Mucosa of rectum (tissue), 2 donors: Measurements from ENCODE around the gene TPMT.

Experiments
- H3K27ac ChIP-seq, 2 donors: one replicate each; pipeline ENCODE4 v1.7.0; 2013; ENCODE audit warnings: inconsistent platforms in 2 of 2, low read depth in 2 of 2, low read length in 2 of 2
- H3K27me3 ChIP-seq, 2 donors: one replicate each; pipeline ENCODE4 v1.7.0; 2013; ENCODE audit warnings: low read length in 2 of 2; ENCODE audit not compliant: control insufficient read depth in 2 of 2, insufficient read depth in 2 of 2
- H3K36me3 ChIP-seq, 2 donors: one replicate each; pipeline ENCODE4 v1.7.0; 2013; ENCODE audit warnings: low read length in 2 of 2; ENCODE audit not compliant: control insufficient read depth in 2 of 2, insufficient read depth in 2 of 2
- H3K4me1 ChIP-seq, 2 donors: one replicate each; pipeline ENCODE4 v1.7.0; 2013; ENCODE audit warnings: low read length in 2 of 2, mild to moderate bottlenecking in 1 of 2; ENCODE audit not compliant: control insufficient read depth in 2 of 2, insufficient read depth in 2 of 2
- H3K4me3 ChIP-seq, 2 donors: one replicate each; pipeline ENCODE4 v1.7.0; 2013; ENCODE audit warnings: low read length in 2 of 2
- H3K9ac ChIP-seq, 2 donors: one replicate each; pipeline ENCODE4 v1.7.0; 2013; ENCODE audit warnings: low read length in 2 of 2, low read depth in 1 of 2, mild to moderate bottlenecking in 1 of 2
- H3K9me3 ChIP-seq, 2 donors: one replicate each; pipeline ENCODE4 v1.7.0; 2013; ENCODE audit warnings: low read length in 2 of 2; ENCODE audit not compliant: control insufficient read depth in 2 of 2
- donor health status: healthy.
- donor health status: Normal muscosa, but diverticular disease.

TPMT gene

DNA sequence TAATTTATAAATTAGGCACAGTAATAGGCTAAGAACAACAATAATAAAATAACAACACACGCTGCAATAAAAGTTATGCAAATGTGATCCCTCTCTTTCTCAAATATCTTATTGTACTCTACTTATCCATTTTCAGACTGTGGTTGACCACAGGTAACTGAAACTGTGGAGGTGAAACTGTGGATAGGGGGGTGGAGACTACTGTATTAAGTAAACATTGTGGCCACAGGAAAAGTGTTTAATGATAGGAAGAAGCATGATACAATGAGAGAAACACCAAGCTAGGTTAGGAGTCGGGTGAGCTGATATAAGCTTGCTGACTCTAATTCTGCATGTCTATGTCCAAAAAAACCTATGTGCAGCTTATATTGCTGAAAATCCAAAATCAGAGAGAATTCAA is 55.4 kb downstream of the TPMT start:
- Histone ChIP-seq H3K27me3 (no peaks in the 10 kb centered on the region), H3K9me3 (no peaks in the 10 kb centered on the region), H3K4me1 (no peaks in the 10 kb centered on the region), H3K36me3 (no peaks in the 10 kb centered on the region), H3K9ac (no peak overlapping the region), H3K27ac (no peak overlapping the region), H3K4me3 (no peak overlapping the region)

DNA sequence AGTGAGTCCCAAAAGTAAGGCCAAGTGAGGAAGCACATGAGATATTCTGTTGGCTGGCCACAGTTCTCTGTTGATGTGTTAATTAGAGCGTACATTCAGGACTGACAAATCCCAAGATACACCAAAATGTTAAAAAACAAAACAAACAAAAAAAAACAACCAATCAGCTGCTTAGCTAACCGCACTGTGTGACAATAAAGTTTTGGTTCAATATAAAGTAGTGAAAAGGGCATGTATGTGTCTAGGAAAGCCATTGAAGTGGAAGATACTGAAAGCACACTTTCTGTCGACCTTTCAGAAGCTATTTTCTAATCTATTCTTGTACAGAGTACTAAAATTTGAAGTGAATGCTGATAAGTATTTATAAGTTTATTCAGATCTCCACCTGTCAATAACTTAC is 58.5 kb downstream of the TPMT start:
- Histone ChIP-seq H3K27me3 (no peaks in the 10 kb centered on the region), H3K4me1 (peaks cover 0 to 3% of the 10 kb centered on the region in 2 donors), H3K9me3 (no peaks in the 10 kb centered on the region), H3K36me3 (no peaks in the 10 kb centered on the region), H3K4me3 (no peak overlapping the region), H3K27ac (no peak overlapping the region), H3K9ac (no peak overlapping the region)

DNA sequence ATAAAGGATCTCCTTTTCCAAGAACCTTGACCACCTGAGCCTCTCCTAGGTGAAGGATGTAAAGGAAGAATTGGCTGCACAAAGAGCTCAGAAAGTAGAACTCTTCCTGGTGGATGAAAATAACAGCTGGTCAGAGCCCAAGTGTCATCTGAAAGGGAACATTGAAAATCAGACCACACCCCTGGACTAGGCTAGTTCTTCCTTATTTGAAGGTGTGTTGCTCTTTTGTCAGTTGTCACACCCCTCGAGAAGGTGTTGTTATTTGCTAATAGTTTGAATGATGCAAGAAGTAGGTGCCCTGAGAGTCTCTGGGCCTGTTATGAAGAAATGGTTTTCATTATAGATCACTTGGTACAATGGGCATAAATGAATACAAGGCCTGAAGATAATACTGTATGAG is 63.5 kb downstream of the TPMT start:
- Histone ChIP-seq H3K4me3 (no peak overlapping the region), H3K36me3 (no peaks in the 10 kb centered on the region), H3K4me1 (peaks cover 0 to 3% of the 10 kb centered on the region in 2 donors), H3K9ac (no peak overlapping the region), H3K27ac (peak overlapping the region; percentile 38 to 55), H3K9me3 (no peaks in the 10 kb centered on the region), H3K27me3 (no peaks in the 10 kb centered on the region)

DNA sequence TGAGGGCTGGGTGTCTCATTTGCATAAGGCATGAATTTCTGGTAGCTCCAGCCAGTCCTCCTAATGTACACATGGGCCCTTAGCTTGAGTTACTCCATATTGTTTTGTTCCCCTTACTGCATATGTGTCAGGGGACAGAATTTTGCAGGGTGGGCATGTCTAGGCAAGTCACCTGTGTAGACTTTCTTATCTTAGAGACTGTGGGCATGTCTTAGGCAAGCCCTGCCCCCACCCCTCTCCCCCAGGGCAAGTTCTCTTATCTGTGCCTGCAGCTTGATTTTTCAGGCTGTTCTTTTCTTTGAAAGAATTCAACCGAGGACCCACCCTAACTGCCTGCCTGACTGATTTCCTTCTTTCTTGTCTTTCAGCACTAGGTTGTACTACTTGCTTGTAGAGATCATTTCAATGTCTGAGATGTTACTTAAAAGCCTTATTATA is 64.5 kb downstream of the TPMT start:
- H3K36me3 ChIP-seq: no peaks in the 10 kb centered on the region
- no peak overlapping the region for H3K4me3 ChIP-seq
- H3K27ac ChIP-seq: no peak overlapping the region
- H3K4me1 ChIP-seq: peaks cover 0 to 3% of the 10 kb centered on the region in 2 donors
- H3K9me3 ChIP-seq: no peaks in the 10 kb centered on the region
- H3K9ac ChIP-seq: no peak overlapping the region
- H3K27me3 ChIP-seq: no peaks in the 10 kb centered on the region

DNA sequence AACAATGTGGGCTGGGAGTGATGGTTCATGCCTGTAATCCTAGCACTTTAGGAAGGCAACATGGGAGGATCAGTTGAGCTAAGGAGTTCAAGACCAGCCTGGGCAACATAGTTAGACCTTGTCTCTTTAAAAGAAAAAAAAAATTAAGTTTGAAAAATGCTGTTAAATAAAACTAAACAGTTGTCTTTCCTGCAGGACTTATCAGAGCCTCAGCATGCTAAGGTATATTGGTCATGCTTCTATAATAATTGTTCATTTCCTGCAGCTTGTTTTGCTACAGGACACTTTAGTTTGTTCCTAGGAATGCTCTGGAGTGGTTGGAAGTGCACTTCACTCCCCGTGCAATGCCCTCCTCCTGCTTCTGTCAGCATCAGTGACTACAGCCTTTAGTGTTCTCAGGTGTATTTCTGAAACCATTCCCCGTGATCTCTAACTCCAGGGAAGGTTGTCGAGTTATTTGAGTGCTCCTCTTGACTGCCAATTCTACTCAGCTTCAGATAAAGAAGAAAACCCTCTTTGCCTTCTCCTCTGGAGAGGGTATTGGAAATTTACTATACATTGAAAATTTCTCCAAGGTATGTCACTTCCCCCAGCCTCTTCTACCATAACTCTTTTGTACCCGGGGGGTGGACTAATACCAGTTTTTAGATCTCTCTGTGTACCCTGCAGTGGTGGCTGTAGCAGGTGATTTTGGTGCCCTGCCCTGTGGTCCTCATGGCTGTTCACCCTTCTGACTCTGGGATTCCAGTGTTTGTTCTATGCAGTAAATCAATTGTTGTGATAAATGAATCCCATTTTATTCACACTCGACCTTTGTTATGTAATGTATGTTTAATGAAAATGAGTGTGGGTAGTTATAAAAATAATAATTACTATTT is 66.2 kb downstream of the TPMT start:
- Histone ChIP-seq H3K9me3 (no peaks in the 10 kb centered on the region), H3K4me3 (no peak overlapping the region), H3K27ac (no peak overlapping the region), H3K36me3 (no peaks in the 10 kb centered on the region), H3K4me1 (peaks cover 0 to 3% of the 10 kb centered on the region in 2 donors), H3K27me3 (no peaks in the 10 kb centered on the region), H3K9ac (no peak overlapping the region)

DNA sequence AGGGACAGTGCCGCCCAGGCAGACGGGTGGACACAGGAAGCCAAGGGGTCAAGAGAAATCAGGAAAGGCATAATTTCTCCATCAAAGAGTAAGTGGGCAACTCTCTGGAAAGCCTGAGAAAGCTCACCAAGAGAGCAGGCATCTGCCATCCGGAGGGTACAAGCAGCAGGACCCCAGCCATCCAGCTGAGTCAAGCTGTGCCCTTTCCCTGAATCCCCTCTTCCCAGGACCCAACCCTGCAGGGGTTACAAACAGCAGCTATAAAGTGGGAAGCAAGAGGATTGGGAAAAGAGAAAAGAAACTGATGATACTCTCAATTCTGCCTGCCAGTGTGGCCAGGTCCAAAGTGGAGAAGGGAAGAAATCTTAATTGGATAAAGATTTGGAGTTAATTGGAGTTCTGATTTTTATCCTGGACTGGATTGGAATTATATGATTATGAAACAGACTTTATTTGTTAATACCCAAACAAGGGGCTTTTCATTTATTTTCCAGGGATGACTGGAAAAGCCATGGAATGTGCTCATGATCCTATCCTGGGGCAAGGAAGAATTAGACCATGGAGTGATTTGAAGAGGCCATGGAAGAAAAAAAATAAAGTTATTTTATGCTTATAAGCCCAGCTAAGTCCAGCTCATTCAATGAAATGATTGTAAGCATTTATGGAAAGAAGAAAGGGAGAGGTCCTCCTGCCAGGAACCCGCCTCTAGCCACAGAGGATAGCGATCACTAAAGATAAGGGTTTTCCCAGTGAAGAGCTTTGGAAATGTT is 67.3 kb downstream of the TPMT start:
- Histone ChIP-seq H3K9ac (no peak overlapping the region), H3K4me3 (no peak overlapping the region), H3K4me1 (peaks cover 0 to 3% of the 10 kb centered on the region in 2 donors), H3K27me3 (no peaks in the 10 kb centered on the region), H3K27ac (no peak overlapping the region), H3K36me3 (no peaks in the 10 kb centered on the region), H3K9me3 (no peaks in the 10 kb centered on the region)

DNA sequence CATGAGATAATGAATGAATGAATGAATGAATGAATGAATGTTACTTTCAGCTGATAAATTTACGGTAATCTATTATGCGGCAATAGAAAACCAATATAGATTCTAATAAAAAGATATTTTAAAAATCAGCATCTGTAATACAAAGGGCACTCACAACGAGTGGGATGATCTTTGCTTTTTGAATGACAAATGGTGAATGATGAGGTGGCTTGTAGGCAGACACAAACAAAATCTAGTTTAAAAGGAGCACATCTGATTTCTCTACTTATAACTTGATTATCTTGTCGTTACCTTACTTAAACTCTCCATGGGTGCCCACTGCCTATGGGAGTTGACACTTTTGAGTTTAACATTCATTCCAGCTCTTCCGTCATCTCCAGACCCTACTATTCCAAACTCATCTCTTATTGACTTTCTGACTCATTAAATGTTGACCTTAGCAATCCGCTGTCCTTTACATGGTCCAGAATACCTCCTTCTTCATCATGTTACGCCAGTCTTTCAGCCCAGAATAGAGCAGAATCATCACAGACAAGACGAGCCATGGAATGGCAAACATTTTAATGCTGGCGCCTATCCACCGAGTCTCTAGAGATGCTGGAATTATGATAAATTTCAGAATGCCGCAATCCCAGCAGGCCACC is 73.7 kb downstream of the TPMT start:
- Histone ChIP-seq H3K27ac (no peak overlapping the region), H3K36me3 (no peaks in the 10 kb centered on the region), H3K9me3 (no peaks in the 10 kb centered on the region), H3K4me3 (no peak overlapping the region), H3K9ac (no peak overlapping the region), H3K4me1 (no peaks in the 10 kb centered on the region), H3K27me3 (no peaks in the 10 kb centered on the region)

GRCh38 chr6:18080544-18080943 is 74.3 kb downstream of the TPMT start:
- Histone ChIP-seq H3K9me3 (no peaks in the 10 kb centered on the region), H3K36me3 (no peaks in the 10 kb centered on the region), H3K27me3 (no peaks in the 10 kb centered on the region), H3K27ac (no peak overlapping the region), H3K4me3 (no peak overlapping the region), H3K4me1 (no peaks in the 10 kb centered on the region), H3K9ac (no peak overlapping the region)

- Histone ChIP-seq H3K9me3 (no peaks in the 10 kb centered on the region), H3K9ac (no peak overlapping the region), H3K27ac (no peak overlapping the region), H3K4me3 (no peak overlapping the region), H3K4me1 (no peaks in the 10 kb centered on the region), H3K36me3 (no peaks in the 10 kb centered on the region), H3K27me3 (no peaks in the 10 kb centered on the region)
These were observed 76.0 kb downstream of the TPMT start for GRCh38 chr6:18078866-18079265.
